ENCODE results near the gene RASA3.

DNA sequence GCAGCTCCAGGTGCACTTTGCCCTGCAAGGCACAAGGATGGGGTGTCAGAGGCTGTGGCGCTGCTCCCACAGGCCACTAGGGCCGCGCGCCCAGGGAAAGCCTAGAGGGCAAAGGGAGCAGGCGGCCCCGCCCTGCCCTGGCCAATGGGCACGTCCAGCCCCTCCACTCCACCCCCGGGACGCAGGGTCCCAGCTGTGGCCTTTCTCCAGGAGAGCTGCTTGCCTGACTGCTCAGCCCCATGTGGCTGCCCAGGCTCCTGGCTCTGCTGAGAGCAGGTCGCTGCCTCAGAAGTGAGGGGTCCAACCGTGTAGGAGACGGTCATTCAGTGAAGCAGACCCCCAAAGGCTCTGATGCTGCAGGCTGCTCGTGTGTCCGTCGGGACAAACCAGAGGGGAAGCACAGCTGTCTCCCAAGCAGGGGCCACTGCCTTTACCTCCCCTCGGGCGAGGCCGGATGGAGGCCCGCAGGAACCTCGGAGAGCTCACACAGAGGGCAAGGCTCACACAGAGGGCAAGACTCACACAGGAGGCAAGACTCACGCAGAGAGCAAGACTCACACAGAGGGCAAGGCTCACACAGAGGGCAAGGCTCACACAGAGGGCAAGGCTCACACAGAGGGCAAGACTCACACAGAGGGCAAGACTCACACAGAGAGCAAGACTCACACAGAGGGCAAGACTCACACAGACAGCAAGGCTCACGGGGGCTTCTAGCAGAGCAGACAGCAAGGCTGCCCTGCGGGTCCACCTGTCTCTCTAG is 102.4 kb downstream of the RASA3 start:
- no peak for TF ChIP-seq TAF7 (optimal IDR thresholded peaks at IDR 0.05; ENCODE audit: borderline replicate concordance, low read depth, low read length)
- no peak for TF ChIP-seq EZH2 (IDR thresholded peaks at IDR 0.05; ENCODE audit: low read depth, low read length, severe bottlenecking)
- TF ChIP-seq SP4 (IDR thresholded peaks at IDR 0.05; ENCODE audit: low read length), result no peak
- TF ChIP-seq FOSL1 (IDR thresholded peaks at IDR 0.05; ENCODE audit: insufficient read depth, low read depth, low read length), result no peak
- no peak for TF ChIP-seq POLR2A (IDR thresholded peaks at IDR 0.05; ENCODE audit: control extremely low read depth in 1 of 2, low read depth in 2 of 2, low read length in 2 of 2)
- no peak for TF ChIP-seq EP300 (IDR thresholded peaks at IDR 0.05; ENCODE audit: borderline replicate concordance in 1 of 2, low read depth in 2 of 2, low read length in 2 of 2)
- TF ChIP-seq, protein P1, sequence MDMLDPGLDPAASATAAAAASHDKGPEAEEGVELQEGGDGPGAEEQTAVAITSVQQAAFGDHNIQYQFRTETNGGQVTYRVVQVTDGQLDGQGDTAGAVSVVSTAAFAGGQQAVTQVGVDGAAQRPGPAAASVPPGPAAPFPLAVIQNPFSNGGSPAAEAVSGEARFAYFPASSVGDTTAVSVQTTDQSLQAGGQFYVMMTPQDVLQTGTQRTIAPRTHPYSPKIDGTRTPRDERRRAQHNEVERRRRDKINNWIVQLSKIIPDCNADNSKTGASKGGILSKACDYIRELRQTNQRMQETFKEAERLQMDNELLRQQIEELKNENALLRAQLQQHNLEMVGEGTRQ (IDR thresholded peaks at IDR 0.05; ENCODE audit: low read length), result no peak
- TF ChIP-seq EGR1 (IDR thresholded peaks at IDR 0.05; ENCODE audit: borderline replicate concordance, low read depth, low read length), result no peak
